ENCODE measurements around the gene TP53. TPM values are rescaled to one million over a fixed set of nuclear protein-coding genes. Genes with fewer than 3 reads are reported as not detected.
"Not testable (repeated sequence)": the region's sequence is repeated elsewhere in the genome, so short reads cannot be mapped to it uniquely, and the experiment has no call there.

The TP53 gene
- total RNA-seq, 1 experiment from 2014 or later, result 179 TPM

DNA sequence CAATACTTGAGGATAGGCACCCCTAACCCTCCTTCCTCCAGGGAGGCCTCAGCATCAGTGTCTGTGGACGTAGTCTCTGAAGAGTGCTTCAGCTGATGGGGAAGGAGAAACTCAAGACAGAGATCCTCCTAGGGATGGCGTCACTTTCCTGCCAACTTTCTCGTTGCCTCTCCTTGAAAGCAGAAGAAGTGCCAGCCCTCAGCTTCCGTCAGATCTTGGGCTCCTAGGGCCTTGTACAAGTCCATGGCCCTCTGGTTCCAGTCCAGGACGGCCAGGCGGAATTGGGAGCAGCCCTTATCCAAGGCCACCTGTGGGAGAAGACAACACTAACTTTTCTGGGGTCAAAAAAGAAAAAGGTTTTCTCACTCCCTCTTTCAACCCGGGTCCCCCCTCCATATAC, 61.0 kb downstream of the TP53 start (continued):
- TF ChIP-seq, protein P1, sequence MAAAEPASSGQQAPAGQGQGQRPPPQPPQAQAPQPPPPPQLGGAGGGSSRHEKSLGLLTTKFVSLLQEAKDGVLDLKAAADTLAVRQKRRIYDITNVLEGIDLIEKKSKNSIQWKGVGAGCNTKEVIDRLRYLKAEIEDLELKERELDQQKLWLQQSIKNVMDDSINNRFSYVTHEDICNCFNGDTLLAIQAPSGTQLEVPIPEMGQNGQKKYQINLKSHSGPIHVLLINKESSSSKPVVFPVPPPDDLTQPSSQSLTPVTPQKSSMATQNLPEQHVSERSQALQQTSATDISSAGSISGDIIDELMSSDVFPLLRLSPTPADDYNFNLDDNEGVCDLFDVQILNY (CRISPR knock-in tag; IDR thresholded peaks at IDR 0.05), result no peak
- TF ChIP-seq ZNF423 (CRISPR knock-in tag; IDR thresholded peaks at IDR 0.05) (no peak), ZNF121 (CRISPR knock-in tag; IDR thresholded peaks at IDR 0.05) (no peak), ESRRA (CRISPR knock-in tag; IDR thresholded peaks at IDR 0.05; ENCODE audit: borderline replicate concordance) (no peak), ZNF138 (CRISPR knock-in tag; conservative IDR thresholded peaks at IDR 0.05) (no peak), NR1H2 (CRISPR knock-in tag; IDR thresholded peaks at IDR 0.05) (no peak)
- TF ChIP-seq, protein P2, sequence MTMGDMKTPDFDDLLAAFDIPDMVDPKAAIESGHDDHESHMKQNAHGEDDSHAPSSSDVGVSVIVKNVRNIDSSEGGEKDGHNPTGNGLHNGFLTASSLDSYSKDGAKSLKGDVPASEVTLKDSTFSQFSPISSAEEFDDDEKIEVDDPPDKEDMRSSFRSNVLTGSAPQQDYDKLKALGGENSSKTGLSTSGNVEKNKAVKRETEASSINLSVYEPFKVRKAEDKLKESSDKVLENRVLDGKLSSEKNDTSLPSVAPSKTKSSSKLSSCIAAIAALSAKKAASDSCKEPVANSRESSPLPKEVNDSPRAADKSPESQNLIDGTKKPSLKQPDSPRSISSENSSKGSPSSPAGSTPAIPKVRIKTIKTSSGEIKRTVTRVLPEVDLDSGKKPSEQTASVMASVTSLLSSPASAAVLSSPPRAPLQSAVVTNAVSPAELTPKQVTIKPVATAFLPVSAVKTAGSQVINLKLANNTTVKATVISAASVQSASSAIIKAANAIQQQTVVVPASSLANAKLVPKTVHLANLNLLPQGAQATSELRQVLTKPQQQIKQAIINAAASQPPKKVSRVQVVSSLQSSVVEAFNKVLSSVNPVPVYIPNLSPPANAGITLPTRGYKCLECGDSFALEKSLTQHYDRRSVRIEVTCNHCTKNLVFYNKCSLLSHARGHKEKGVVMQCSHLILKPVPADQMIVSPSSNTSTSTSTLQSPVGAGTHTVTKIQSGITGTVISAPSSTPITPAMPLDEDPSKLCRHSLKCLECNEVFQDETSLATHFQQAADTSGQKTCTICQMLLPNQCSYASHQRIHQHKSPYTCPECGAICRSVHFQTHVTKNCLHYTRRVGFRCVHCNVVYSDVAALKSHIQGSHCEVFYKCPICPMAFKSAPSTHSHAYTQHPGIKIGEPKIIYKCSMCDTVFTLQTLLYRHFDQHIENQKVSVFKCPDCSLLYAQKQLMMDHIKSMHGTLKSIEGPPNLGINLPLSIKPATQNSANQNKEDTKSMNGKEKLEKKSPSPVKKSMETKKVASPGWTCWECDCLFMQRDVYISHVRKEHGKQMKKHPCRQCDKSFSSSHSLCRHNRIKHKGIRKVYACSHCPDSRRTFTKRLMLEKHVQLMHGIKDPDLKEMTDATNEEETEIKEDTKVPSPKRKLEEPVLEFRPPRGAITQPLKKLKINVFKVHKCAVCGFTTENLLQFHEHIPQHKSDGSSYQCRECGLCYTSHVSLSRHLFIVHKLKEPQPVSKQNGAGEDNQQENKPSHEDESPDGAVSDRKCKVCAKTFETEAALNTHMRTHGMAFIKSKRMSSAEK (CRISPR knock-in tag; IDR thresholded peaks at IDR 0.05; ENCODE audit: borderline replicate concordance), result no peak
- TF ChIP-seq, protein P3, sequence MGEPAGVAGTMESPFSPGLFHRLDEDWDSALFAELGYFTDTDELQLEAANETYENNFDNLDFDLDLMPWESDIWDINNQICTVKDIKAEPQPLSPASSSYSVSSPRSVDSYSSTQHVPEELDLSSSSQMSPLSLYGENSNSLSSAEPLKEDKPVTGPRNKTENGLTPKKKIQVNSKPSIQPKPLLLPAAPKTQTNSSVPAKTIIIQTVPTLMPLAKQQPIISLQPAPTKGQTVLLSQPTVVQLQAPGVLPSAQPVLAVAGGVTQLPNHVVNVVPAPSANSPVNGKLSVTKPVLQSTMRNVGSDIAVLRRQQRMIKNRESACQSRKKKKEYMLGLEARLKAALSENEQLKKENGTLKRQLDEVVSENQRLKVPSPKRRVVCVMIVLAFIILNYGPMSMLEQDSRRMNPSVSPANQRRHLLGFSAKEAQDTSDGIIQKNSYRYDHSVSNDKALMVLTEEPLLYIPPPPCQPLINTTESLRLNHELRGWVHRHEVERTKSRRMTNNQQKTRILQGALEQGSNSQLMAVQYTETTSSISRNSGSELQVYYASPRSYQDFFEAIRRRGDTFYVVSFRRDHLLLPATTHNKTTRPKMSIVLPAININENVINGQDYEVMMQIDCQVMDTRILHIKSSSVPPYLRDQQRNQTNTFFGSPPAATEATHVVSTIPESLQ (CRISPR knock-in tag; IDR thresholded peaks at IDR 0.05), result no peak
- TF ChIP-seq, protein P4, sequence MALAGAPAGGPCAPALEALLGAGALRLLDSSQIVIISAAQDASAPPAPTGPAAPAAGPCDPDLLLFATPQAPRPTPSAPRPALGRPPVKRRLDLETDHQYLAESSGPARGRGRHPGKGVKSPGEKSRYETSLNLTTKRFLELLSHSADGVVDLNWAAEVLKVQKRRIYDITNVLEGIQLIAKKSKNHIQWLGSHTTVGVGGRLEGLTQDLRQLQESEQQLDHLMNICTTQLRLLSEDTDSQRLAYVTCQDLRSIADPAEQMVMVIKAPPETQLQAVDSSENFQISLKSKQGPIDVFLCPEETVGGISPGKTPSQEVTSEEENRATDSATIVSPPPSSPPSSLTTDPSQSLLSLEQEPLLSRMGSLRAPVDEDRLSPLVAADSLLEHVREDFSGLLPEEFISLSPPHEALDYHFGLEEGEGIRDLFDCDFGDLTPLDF (CRISPR knock-in tag; IDR thresholded peaks at IDR 0.05), result no peak

DNA sequence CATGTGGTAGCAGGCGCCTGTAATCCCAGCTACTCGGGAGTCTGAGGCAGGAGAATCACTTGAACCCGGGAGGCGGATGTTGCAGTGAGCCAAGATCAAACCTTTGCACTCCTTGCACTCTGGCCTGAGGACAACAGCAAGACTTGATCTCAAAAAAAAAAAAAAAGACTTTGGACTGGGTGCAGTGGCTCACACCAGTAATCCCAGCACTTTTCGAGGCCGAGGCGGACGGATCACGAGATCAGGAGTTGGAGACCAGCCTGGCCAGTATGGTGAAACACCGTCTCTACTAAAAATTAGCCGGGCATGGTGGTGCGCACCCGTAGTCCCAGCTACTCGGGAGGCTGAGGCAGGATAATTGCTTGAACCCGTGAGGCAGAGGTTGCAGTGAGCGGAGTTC, 61.5 kb downstream of the TP53 start:
- POLR2A ChIA-PET; DNase-seq (ENCODE audit: low spot score); H3K27me3 Mint-ChIP-seq (ENCODE audit: low read depth); H3K36me3 Mint-ChIP-seq; H3K27ac Mint-ChIP-seq; H3K9me3 Mint-ChIP-seq; H3K4me1 Mint-ChIP-seq; ATAC-seq: not testable (repeated sequence)
- H3K4me3 Mint-ChIP-seq, result peak overlapping the region; percentile 85; the same call in 1 of the 2 replicates
- CTCF ChIA-PET, result interaction anchor here (0.5 to 3.0 kb wide), 3 partner anchors 10 to 48 kb away, joined by 4 to 29 read pairs (median 8); partner anchors contain the start of gene SOX15

DNA sequence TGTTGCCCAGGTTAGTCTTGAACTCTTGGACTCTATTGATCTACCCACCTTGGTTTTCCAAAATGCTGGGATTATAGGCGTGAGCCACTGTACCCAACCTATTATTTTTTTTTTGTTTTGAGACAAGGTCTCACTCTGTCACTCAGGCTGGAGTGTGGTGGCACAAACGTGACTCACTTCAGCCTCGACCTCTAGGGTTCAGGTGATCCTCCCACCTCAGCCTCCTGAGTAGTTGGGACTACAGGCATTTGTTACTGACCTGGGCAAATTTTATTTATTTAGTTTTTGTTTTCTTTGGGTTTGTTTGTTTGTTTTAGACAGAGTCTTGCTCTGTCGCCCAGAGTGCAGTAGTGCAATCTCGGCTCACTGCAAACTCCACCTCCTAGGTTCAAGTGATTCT, 63.6 kb downstream of the TP53 start:
- Mint-ChIP-seq H3K4me1 (peaks cover 9% of the 10 kb centered on the region), H3K27me3 (ENCODE audit: low read depth) (no peaks in the 10 kb centered on the region), H3K36me3 (peaks cover 4% of the 10 kb centered on the region), H3K27ac (no peak overlapping the region), H3K4me3 (no peak overlapping the region), H3K9me3 (no peaks in the 10 kb centered on the region)
- ChIA-PET CTCF (interaction anchor here (0.6 to 1.6 kb wide), 4 partner anchors 9 to 64 kb away, joined by 3 to 5 read pairs (median 4); no protein-coding TSS in a partner anchor), POLR2A (interaction anchor here (0.6 kb wide), 1 partner anchor 54 kb away, joined by 6 read pairs; no protein-coding TSS in a partner anchor)
- ATAC-seq, result no peak
- DNase-seq (ENCODE audit: low spot score), result no peak
- TF ChIP-seq, protein P2 (CRISPR knock-in tag; IDR thresholded peaks at IDR 0.05; ENCODE audit: borderline replicate concordance), result no peak
- TF ChIP-seq, protein P5, sequence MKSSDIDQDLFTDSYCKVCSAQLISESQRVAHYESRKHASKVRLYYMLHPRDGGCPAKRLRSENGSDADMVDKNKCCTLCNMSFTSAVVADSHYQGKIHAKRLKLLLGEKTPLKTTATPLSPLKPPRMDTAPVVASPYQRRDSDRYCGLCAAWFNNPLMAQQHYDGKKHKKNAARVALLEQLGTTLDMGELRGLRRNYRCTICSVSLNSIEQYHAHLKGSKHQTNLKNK (CRISPR knock-in tag; IDR thresholded peaks at IDR 0.05), result no peak
- no peak for TF ChIP-seq TCF7 (CRISPR knock-in tag; IDR thresholded peaks at IDR 0.05; ENCODE audit: low read depth)
- no peak for TF ChIP-seq FOXK1 (CRISPR knock-in tag; IDR thresholded peaks at IDR 0.05)
- TF ChIP-seq, protein P6, sequence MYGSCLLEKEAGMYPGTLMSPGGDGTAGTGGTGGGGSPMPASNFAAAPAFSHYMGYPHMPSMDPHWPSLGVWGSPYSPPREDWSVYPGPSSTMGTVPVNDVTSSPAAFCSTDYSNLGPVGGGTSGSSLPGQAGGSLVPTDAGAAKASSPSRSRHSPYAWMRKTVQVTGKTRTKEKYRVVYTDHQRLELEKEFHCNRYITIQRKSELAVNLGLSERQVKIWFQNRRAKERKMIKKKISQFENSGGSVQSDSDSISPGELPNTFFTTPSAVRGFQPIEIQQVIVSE (CRISPR knock-in tag; IDR thresholded peaks at IDR 0.05; ENCODE audit: borderline replicate concordance), result no peak
- TF ChIP-seq ZNF219 (CRISPR knock-in tag; IDR thresholded peaks at IDR 0.05; ENCODE audit: borderline replicate concordance), result no peak

All from WTC11 (cell line).